Measurements from ENCODE around the gene PLA2G6. TPM values are rescaled to one million over a fixed set of nuclear protein-coding genes. Genes with fewer than 3 reads are reported as not detected.
"Not testable (repeated sequence)": the region's sequence is repeated elsewhere in the genome, so short reads cannot be mapped to it uniquely, and the experiment has no call there.

The PLA2G6 gene
- total RNA-seq, 6 donors from 2014 or later, result 21.1 to 295 (median 47.5) TPM

GRCh38 chr22:38177926-38178604 is 3.6 kb downstream of the PLA2G6 start:
- H3K4me3 ChIP-seq, result no peak overlapping the region
- 54 to 57% methylated on average over 15 of the region's 15 CpGs for WGBS, 2 donors
- TF ChIP-seq EP300 (IDR thresholded peaks at IDR 0.05), result peak in 2 of 4 donors; percentile 63 to 85
- peak; percentile 44 to 68 for TF ChIP-seq POLR2AphosphoS5 (IDR thresholded peaks at IDR 0.05)
- TF ChIP-seq POLR2A (IDR thresholded peaks at IDR 0.05), result no peak
- no peak for TF ChIP-seq CTCF (IDR thresholded peaks at IDR 0.05)
- H3K27me3 ChIP-seq, result no peaks in the 10 kb centered on the region
- H3K4me1 ChIP-seq, result peaks cover 49 to 71% (median 57%) of the 10 kb centered on the region in 4 donors
- H3K36me3 ChIP-seq, result no peaks in the 10 kb centered on the region
- ATAC-seq (ENCODE audit: low FRiP score in 2 of 2) (peak in 1 of 2 donors; percentile 45), DNase-seq (peak in 1 of 2 donors; percentile 58)
- H3K27ac ChIP-seq, result peak overlapping the region; percentile 57 to 94 (median 74)
- no peaks in the 10 kb centered on the region for H3K9me3 ChIP-seq

GRCh38 chr22:38177571-38177925 is 4.1 kb downstream of the PLA2G6 start:
- H3K36me3 ChIP-seq; DNase-seq; H3K27me3 ChIP-seq; H3K4me3 ChIP-seq; H3K9me3 ChIP-seq; ATAC-seq (ENCODE audit: low FRiP score in 2 of 2): not testable (repeated sequence)
- Histone ChIP-seq H3K27ac (peak overlapping the region; percentile 57 to 94 (median 74)), H3K4me1 (peaks cover 54 to 76% (median 63%) of the 10 kb centered on the region in 4 donors)
- WGBS, 2 donors, result 82 to 84% methylated on average over 9 of the region's 9 CpGs

GRCh38 chr22:38177044-38177443 is 4.6 kb downstream of the PLA2G6 start:
- Histone ChIP-seq H3K27ac (peak overlapping the region; percentile 57 to 94 (median 74)), H3K27me3 (no peaks in the 10 kb centered on the region), H3K4me1 (peaks cover 60 to 78% (median 65%) of the 10 kb centered on the region in 4 donors), H3K4me3 (no peak overlapping the region), H3K36me3 (no peaks in the 10 kb centered on the region), H3K9me3 (no peaks in the 10 kb centered on the region)
- ATAC-seq (ENCODE audit: low FRiP score in 2 of 2), result no peak
- TF ChIP-seq EP300 (IDR thresholded peaks at IDR 0.05) (no peak), CTCF (IDR thresholded peaks at IDR 0.05) (no peak), POLR2A (IDR thresholded peaks at IDR 0.05) (no peak), POLR2AphosphoS5 (IDR thresholded peaks at IDR 0.05) (no peak)
- DNase-seq, result no peak
- WGBS, 2 donors, result 90 to 98% methylated on average over 4 of the region's 4 CpGs

- Histone ChIP-seq H3K27me3 (no peaks in the 10 kb centered on the region), H3K4me1 (peaks cover 59 to 75% (median 63%) of the 10 kb centered on the region in 4 donors), H3K36me3 (no peaks in the 10 kb centered on the region), H3K9me3 (no peaks in the 10 kb centered on the region), H3K27ac (peak overlapping the region; percentile 57 to 94 (median 82)), H3K4me3 (no peak overlapping the region)
- peak in 1 of 2 donors; percentile 84 for DNase-seq
- peak in 1 of 2 donors; percentile 27 for ATAC-seq (ENCODE audit: low FRiP score in 2 of 2)
- 29 to 48% methylated on average over 6 to 13 of the region's 14 CpGs for WGBS, 2 donors
- TF ChIP-seq CTCF (IDR thresholded peaks at IDR 0.05) (no peak), POLR2A (IDR thresholded peaks at IDR 0.05) (peak in 1 of 4 donors; percentile 51), EP300 (IDR thresholded peaks at IDR 0.05) (peak; percentile 60 to 98 (median 88)), POLR2AphosphoS5 (IDR thresholded peaks at IDR 0.05) (peak; percentile 88 to 93)
Observed at GRCh38 chr22:38176170-38176741, 5.4 kb downstream of the PLA2G6 start.

- TF ChIP-seq CTCF (IDR thresholded peaks at IDR 0.05) (no peak), EP300 (IDR thresholded peaks at IDR 0.05) (no peak), POLR2AphosphoS5 (IDR thresholded peaks at IDR 0.05) (no peak), POLR2A (IDR thresholded peaks at IDR 0.05) (no peak)
- no peak for DNase-seq
- peaks cover 51 to 67% (median 55%) of the 10 kb centered on the region in 4 donors for H3K4me1 ChIP-seq
- no peaks in the 10 kb centered on the region for H3K36me3 ChIP-seq
- peak overlapping the region; percentile 57 to 94 (median 82) for H3K27ac ChIP-seq
- no peaks in the 10 kb centered on the region for H3K27me3 ChIP-seq
- no peak overlapping the region for H3K4me3 ChIP-seq
- ATAC-seq (ENCODE audit: low FRiP score in 2 of 2), result no peak
- 87 to 93% methylated on average over 17 of the region's 17 CpGs for WGBS, 2 donors
- no peaks in the 10 kb centered on the region for H3K9me3 ChIP-seq
Observed at GRCh38 chr22:38175206-38176118, 6.2 kb downstream of the PLA2G6 start.

Data from upper lobe of left lung (tissue), 6 donors.